ENCODE results near the gene TMCC2. TPM values are rescaled to one million over a fixed set of nuclear protein-coding genes. Genes with fewer than 3 reads are reported as not detected.
A peak's percentile ranks its signal among the peaks of the same experiment; 100 is the strongest.

TMCC2 gene
- total and polyA plus RNA-seq, 4 donors = 0.69 to 8.2 (median 3.6) TPM

- Histone ChIP-seq H3K36me3 (ENCODE audit: control insufficient read depth in 1 of 2, insufficient read depth in 2 of 2, low read length in 1 of 2) (no peaks in the 10 kb centered on the region), H3K27me3 (ENCODE audit: control insufficient read depth in 1 of 2, insufficient read depth in 2 of 2, low read length in 1 of 2) (no peaks in the 10 kb centered on the region), H3K4me3 (ENCODE audit: low read length in 2 of 2) (no peak overlapping the region), H3K27ac (ENCODE audit: low read depth in 1 of 2, low read length in 2 of 2) (no peak overlapping the region), H3K4me1 (ENCODE audit: control insufficient read depth in 1 of 2, insufficient read depth in 2 of 2, low read length in 2 of 2) (no peaks in the 10 kb centered on the region), H3K9me3 (ENCODE audit: control insufficient read depth, low read length) (no peaks in the 10 kb centered on the region)
- 91 to 93% methylated on average over 5 of the region's 5 CpGs for WGBS, 2 donors
- ATAC-seq (ENCODE audit: low FRiP score) (no peak), DNase-seq (no peak)
- intact Hi-C loops (cut with DNase I) = no loop called here
These were observed 87.4 kb downstream of the TMCC2 start for GRCh38 chr1:205315008-205315618.

DNA sequence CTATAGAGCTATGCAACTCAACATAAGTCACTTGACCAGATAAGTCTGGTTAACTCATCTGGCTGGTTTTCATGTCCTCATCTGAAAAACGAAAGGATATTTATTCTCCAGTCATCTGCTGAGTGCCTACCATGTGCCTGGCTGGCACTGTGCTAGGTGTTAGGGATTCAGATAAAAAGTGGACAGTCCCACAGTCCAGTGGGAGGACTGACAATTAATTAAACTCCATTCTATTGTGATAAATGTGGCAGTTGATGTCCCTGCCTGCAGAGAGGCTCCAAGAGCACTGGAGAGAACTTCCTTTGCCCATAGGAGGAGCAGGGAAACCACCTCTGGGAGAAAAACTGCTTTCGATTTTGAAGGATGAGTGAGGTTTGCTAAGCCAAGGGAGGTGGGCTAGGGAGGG, 88.4 kb downstream of the TMCC2 start:
- DNase-seq (no peak), ATAC-seq (ENCODE audit: low FRiP score) (no peak)
- WGBS, 2 donors = 72 to 73% methylated on average over 2 of the region's 2 CpGs
- Histone ChIP-seq H3K27me3 (ENCODE audit: control insufficient read depth in 1 of 2, insufficient read depth in 2 of 2, low read length in 1 of 2) (no peaks in the 10 kb centered on the region), H3K27ac (ENCODE audit: low read depth in 1 of 2, low read length in 2 of 2) (no peak overlapping the region), H3K9me3 (ENCODE audit: control insufficient read depth, low read length) (no peaks in the 10 kb centered on the region), H3K4me3 (ENCODE audit: low read length in 2 of 2) (no peak overlapping the region), H3K4me1 (ENCODE audit: control insufficient read depth in 1 of 2, insufficient read depth in 2 of 2, low read length in 2 of 2) (no peaks in the 10 kb centered on the region), H3K36me3 (ENCODE audit: control insufficient read depth in 1 of 2, insufficient read depth in 2 of 2, low read length in 1 of 2) (no peaks in the 10 kb centered on the region)
- intact Hi-C loops (cut with DNase I) = no loop called here

GRCh38 chr1:205317311-205317917, 89.7 kb downstream of the TMCC2 start:
- no peak for ATAC-seq (ENCODE audit: low FRiP score)
- H3K4me1 ChIP-seq (ENCODE audit: control insufficient read depth in 1 of 2, insufficient read depth in 2 of 2, low read length in 2 of 2) = no peaks in the 10 kb centered on the region
- DNase-seq = peak; percentile 61 to 83
- WGBS, 2 donors = 21 to 23% methylated on average over 6 to 7 of the region's 7 CpGs
- no peak overlapping the region for H3K27ac ChIP-seq (ENCODE audit: low read depth in 1 of 2, low read length in 2 of 2)
- H3K27me3 ChIP-seq (ENCODE audit: control insufficient read depth in 1 of 2, insufficient read depth in 2 of 2, low read length in 1 of 2) = no peaks in the 10 kb centered on the region
- H3K36me3 ChIP-seq (ENCODE audit: control insufficient read depth in 1 of 2, insufficient read depth in 2 of 2, low read length in 1 of 2) = no peaks in the 10 kb centered on the region
- H3K9me3 ChIP-seq (ENCODE audit: control insufficient read depth, low read length) = no peaks in the 10 kb centered on the region
- intact Hi-C loops (cut with DNase I) = no loop called here
- H3K4me3 ChIP-seq (ENCODE audit: low read length in 2 of 2) = no peak overlapping the region

DNA sequence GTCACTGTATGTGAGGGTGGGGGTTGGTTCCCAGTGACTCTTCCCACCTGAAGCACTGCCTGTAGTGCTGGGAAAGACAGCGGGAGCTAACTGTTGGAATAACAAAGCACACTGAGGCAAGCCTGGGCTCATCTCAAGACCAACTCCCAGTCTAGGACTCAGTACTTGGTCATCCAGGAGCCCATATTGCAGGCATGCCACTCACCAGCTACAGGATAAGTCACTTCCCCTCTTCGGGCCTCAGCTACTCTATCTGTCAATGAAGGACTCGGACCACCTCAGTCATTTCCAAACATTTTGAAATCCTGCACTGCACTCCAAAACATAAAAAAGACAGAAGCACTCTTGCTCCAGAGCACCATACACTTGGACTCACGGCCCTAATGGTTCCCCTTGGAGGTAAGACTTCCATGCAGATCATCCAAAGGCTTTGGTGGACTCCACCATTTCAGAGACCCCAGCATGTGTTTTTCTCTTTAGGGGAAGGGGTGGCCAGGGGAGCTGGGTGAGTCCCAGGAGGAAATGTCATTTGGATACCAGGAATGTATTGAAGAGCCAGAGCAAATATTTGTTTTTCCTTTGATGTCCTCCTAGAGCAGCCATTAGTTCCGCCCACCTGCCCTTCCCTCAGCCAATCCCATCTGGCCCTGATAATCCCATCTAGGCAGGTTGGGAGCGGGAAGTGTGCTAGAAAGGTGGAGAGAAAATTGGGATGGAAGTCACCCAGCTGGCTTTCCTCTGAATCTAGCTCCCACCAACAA, 90.7 kb downstream of the TMCC2 start:
- Histone ChIP-seq H3K27me3 (ENCODE audit: control insufficient read depth in 1 of 2, insufficient read depth in 2 of 2, low read length in 1 of 2) (no peaks in the 10 kb centered on the region), H3K4me1 (ENCODE audit: control insufficient read depth in 1 of 2, insufficient read depth in 2 of 2, low read length in 2 of 2) (no peaks in the 10 kb centered on the region), H3K4me3 (ENCODE audit: low read length in 2 of 2) (no peak overlapping the region), H3K9me3 (ENCODE audit: control insufficient read depth, low read length) (no peaks in the 10 kb centered on the region), H3K36me3 (ENCODE audit: control insufficient read depth in 1 of 2, insufficient read depth in 2 of 2, low read length in 1 of 2) (no peaks in the 10 kb centered on the region), H3K27ac (ENCODE audit: low read depth in 1 of 2, low read length in 2 of 2) (no peak overlapping the region)
- 92 to 99% methylated on average over 6 of the region's 6 CpGs for WGBS, 2 donors
- intact Hi-C loops (cut with DNase I) = no loop called here
- ATAC-seq (ENCODE audit: low FRiP score) (no peak), DNase-seq (no peak)

GRCh38 chr1:205319081-205320018, 91.6 kb downstream of the TMCC2 start:
- Histone ChIP-seq H3K9me3 (ENCODE audit: control insufficient read depth, low read length) (no peaks in the 10 kb centered on the region), H3K27me3 (ENCODE audit: control insufficient read depth in 1 of 2, insufficient read depth in 2 of 2, low read length in 1 of 2) (no peaks in the 10 kb centered on the region), H3K4me1 (ENCODE audit: control insufficient read depth in 1 of 2, insufficient read depth in 2 of 2, low read length in 2 of 2) (no peaks in the 10 kb centered on the region), H3K36me3 (ENCODE audit: control insufficient read depth in 1 of 2, insufficient read depth in 2 of 2, low read length in 1 of 2) (no peaks in the 10 kb centered on the region), H3K27ac (ENCODE audit: low read depth in 1 of 2, low read length in 2 of 2) (no peak overlapping the region), H3K4me3 (ENCODE audit: low read length in 2 of 2) (no peak overlapping the region)
- ATAC-seq (ENCODE audit: low FRiP score) = peak; percentile 45
- 26 to 28% methylated on average over 6 of the region's 6 CpGs for WGBS, 2 donors
- intact Hi-C loops (cut with DNase I) = no loop called here
- peak in 1 of 2 donors; percentile 73 for DNase-seq

DNA sequence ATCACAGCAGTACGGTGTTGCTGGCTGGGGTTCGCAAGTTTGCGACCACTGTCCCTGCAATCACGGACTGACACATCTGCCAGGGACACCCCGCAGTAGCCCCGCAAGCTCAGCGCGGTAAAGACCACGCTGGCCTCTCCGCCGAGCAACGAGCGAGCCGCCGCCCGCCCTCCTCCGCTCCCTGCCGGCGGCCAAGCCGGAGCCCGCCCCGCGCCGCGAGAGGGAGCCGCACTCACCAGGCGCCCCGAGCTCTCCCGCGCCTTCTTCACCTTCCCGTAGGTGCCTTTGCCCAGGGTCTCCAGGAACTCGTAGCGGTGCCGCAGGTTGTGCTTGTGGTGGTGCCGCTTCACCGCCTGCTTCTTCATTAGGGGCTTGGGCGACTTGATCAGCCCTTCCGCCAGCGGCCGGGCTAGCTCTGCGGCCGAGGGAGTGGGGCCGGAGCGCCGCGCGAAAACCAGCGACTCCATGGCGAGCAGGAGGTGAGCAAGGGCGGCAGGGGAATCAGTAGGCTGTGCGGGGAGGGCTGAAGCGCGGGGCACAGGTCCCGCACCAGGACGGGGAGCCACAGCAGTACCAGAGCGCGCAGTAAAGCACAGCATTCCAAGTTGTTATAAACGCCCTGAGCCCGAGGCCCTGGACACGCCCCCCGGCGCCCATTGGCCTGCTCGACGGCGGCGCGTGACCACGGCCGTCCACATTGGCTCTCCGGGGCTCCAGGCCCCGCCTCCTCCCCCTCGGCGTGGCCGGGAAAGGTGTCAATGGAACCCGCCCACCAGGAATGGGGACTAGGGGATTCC, 93.6 kb downstream of the TMCC2 start, which contains the start of gene NUAK2:
Gene NUAK2 (minus strand): TSS at position 584 of the 797 bp plus-strand sequence. CDS start 117 bp downstream, at position 467.
- H3K4me3 ChIP-seq (ENCODE audit: low read length in 2 of 2) = peak within 1 kb of the TSS; percentile 7 to 28
- no peaks in the 10 kb centered on the region for H3K36me3 ChIP-seq (ENCODE audit: control insufficient read depth in 1 of 2, insufficient read depth in 2 of 2, low read length in 1 of 2)
- intact Hi-C loops (cut with DNase I) = no loop called here
- no peaks in the 10 kb centered on the region for H3K4me1 ChIP-seq (ENCODE audit: control insufficient read depth in 1 of 2, insufficient read depth in 2 of 2, low read length in 2 of 2)
- no peak within 1 kb of the TSS for H3K27ac ChIP-seq (ENCODE audit: low read depth in 1 of 2, low read length in 2 of 2)
- peak; percentile 92 for ATAC-seq (ENCODE audit: low FRiP score)
- no peaks in the 10 kb centered on the region for H3K27me3 ChIP-seq (ENCODE audit: control insufficient read depth in 1 of 2, insufficient read depth in 2 of 2, low read length in 1 of 2)
- no peaks in the 10 kb centered on the region for H3K9me3 ChIP-seq (ENCODE audit: control insufficient read depth, low read length)
- WGBS, 2 donors = 1% methylated on average over 75 of the region's 75 CpGs
- DNase-seq = peak; percentile 94 to 95

DNA sequence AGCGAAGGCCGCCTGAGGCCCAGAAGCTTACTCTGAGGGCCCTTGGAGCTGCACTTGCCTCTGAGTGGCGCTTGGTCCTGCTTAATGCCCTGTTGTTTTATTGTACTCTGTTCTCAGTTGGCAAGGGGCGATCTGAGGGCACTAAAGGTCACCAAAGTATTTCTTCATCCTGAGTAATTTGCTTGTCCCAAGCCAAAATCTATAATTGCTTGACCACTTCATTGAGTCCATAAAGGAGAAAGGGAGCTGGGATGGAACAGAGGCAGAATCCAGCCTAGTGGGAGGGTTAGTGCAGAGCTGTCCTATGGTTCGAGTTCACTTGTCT, 94.2 kb downstream of the TMCC2 start:
- no peaks in the 10 kb centered on the region for H3K4me1 ChIP-seq (ENCODE audit: control insufficient read depth in 1 of 2, insufficient read depth in 2 of 2, low read length in 2 of 2)
- H3K36me3 ChIP-seq (ENCODE audit: control insufficient read depth in 1 of 2, insufficient read depth in 2 of 2, low read length in 1 of 2) = no peaks in the 10 kb centered on the region
- ATAC-seq (ENCODE audit: low FRiP score) = no peak
- H3K27me3 ChIP-seq (ENCODE audit: control insufficient read depth in 1 of 2, insufficient read depth in 2 of 2, low read length in 1 of 2) = no peaks in the 10 kb centered on the region
- no peak for DNase-seq
- no peak overlapping the region for H3K4me3 ChIP-seq (ENCODE audit: low read length in 2 of 2)
- intact Hi-C loops (cut with DNase I) = no loop called here
- WGBS, 2 donors = 65 to 66% methylated on average over 5 of the region's 5 CpGs
- no peak overlapping the region for H3K27ac ChIP-seq (ENCODE audit: low read depth in 1 of 2, low read length in 2 of 2)
- no peaks in the 10 kb centered on the region for H3K9me3 ChIP-seq (ENCODE audit: control insufficient read depth, low read length)

Measured in aorta (tissue), 5 donors.